Smooth muscle cell (in vitro differentiated cells): ENCODE data around the gene PASK. TPM values are rescaled to one million over a fixed set of nuclear protein-coding genes. Genes with fewer than 3 reads are reported as not detected.
"Not testable (repeated sequence)": the region's sequence is repeated elsewhere in the genome, so short reads cannot be mapped to it uniquely, and the experiment has no call there.

Experiments used
- DNase-seq: peaks from one replicate; lab custom pipeline; 2025; ENCODE audit not compliant: unreplicated experiment; lab: John Stamatoyannopoulos, UW
- H2AFZ ChIP-seq: fragments of 200-600 bp; sonication (generic); 2 replicates; pipeline ENCODE4 v1.6.0; 2016; ENCODE audit warnings: antibody characterized with exemption, low read depth, mild to moderate bottlenecking
- H3F3A ChIP-seq: fragments of 200-600 bp; sonication (generic); 2 replicates; pipeline ENCODE4 v1.6.0; 2017; ENCODE audit warnings: antibody characterized with exemption, low read depth
- H3K27ac ChIP-seq: fragments of 200-600 bp; sonication (generic); 2 replicates; pipeline ENCODE4 v1.5.1; 2016; ENCODE audit warnings: low read depth, mild to moderate bottlenecking
- H3K27me3 ChIP-seq: fragments of 200-600 bp; sonication (generic); 2 replicates; pipeline ENCODE4 v1.6.1; 2016; ENCODE audit warnings: low read depth, mild to moderate bottlenecking
- H3K36me3 ChIP-seq: fragments of 200-600 bp; sonication (generic); 2 replicates; pipeline ENCODE4 v1.5.1; 2016; ENCODE audit warnings: low read depth
- H3K4me1 ChIP-seq: fragments of 200-600 bp; sonication (generic); 2 replicates; pipeline ENCODE4 v1.5.1; 2016; ENCODE audit warnings: low read depth
- H3K4me2 ChIP-seq: fragments of 200-600 bp; sonication (generic); 2 replicates; pipeline ENCODE4 v1.6.0; 2016; ENCODE audit warnings: mild to moderate bottlenecking
- H3K4me3 ChIP-seq: fragments of 200-600 bp; sonication (generic); 2 replicates; pipeline ENCODE4 v1.5.1; 2016; ENCODE audit warnings: mild to moderate bottlenecking
- H3K79me2 ChIP-seq: fragments of 200-600 bp; sonication (generic); 2 replicates; pipeline ENCODE4 v1.6.0; 2016; ENCODE audit warnings: low read depth, mild to moderate bottlenecking
- H3K9ac ChIP-seq: fragments of 200-600 bp; sonication (generic); 2 replicates; pipeline ENCODE4 v1.6.0; 2016; ENCODE audit warnings: low read depth
- H3K9me3 ChIP-seq: fragments of 200-600 bp; sonication (generic); replicated peaks from 2 replicates; pipeline ENCODE4 v1.5.1; 2016; ENCODE audit warnings: low read depth
- H4K20me1 ChIP-seq: fragments of 200-600 bp; sonication (generic); 2 replicates; pipeline ENCODE4 v1.6.0; 2016; ENCODE audit warnings: low read depth
- WGBS: methylation state at CpG from one replicate; pipeline ENCODE4 v1.1.7; 2016; ENCODE audit warnings: low lambda C conversion rate; 5-methylcytosine and 5-hydroxymethylcytosine counted together
- polyA plus RNA-seq: library from polyadenylated mRNA; unstranded; fragments of >200 nt; fragmentation: Nextera tagmentation; extraction: Ambion mirVana; gene quantifications from 2 replicates; pipeline ENCODE4 v1.2.1, GENCODE V29; 2016
- total RNA-seq: library from RNA; depleted of rRNA; stranded (reverse); fragments of >200 nt; gene quantifications from 2 replicates; pipeline ENCODE4 v1.2.3, GENCODE V29; 2014
- TF ChIP-seq, protein P1 (sequence below): fragments of 200-600 bp; sonication (generic); IDR thresholded peaks from 2 replicates; pipeline ENCODE4 v1.5.1; 2017; ENCODE audit warnings: borderline replicate concordance, mild to moderate bottlenecking, antibody characterized with exemption; ENCODE audit not compliant: insufficient read depth, poor library complexity, severe bottlenecking

PASK gene
- total and polyA plus RNA-seq, 2 experiments from 2014 or later, result 2.6 TPM

DNA sequence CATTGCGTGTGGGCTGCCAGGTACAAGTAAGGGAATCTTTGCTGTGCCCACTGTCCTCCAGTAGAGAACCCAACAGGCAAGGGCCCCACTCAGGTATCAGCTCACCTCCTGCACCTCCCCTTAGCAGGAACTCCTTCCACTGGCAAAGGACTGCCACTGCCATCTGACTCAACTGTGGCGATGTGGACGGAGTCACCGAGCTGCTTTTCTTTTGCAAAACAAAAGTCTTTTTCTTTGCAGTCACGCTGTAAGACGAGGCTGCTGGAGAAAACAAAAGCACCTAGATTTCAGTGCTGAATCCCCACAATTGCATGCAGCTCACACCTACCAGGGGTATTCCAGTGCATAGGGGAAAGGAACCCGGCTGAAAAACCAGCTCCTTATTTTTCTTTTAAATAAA is 55.1 kb downstream of the PASK start:
- Histone ChIP-seq H3K4me2 (no peak overlapping the region), H2AFZ (no peak overlapping the region), H3F3A (no peaks in the 10 kb centered on the region), H3K27me3 (no peaks in the 10 kb centered on the region), H4K20me1 (peaks cover 19% of the 10 kb centered on the region), H3K79me2 (peaks cover 6% of the 10 kb centered on the region), H3K9ac (no peak overlapping the region), H3K4me3 (no peak overlapping the region), H3K9me3 (no peaks in the 10 kb centered on the region), H3K36me3 (peaks cover 18% of the 10 kb centered on the region), H3K27ac (no peak overlapping the region), H3K4me1 (no peaks in the 10 kb centered on the region)
- no peak for DNase-seq
- WGBS, result 90% methylated on average over 7 of the region's 7 CpGs
- TF ChIP-seq, protein P1, sequence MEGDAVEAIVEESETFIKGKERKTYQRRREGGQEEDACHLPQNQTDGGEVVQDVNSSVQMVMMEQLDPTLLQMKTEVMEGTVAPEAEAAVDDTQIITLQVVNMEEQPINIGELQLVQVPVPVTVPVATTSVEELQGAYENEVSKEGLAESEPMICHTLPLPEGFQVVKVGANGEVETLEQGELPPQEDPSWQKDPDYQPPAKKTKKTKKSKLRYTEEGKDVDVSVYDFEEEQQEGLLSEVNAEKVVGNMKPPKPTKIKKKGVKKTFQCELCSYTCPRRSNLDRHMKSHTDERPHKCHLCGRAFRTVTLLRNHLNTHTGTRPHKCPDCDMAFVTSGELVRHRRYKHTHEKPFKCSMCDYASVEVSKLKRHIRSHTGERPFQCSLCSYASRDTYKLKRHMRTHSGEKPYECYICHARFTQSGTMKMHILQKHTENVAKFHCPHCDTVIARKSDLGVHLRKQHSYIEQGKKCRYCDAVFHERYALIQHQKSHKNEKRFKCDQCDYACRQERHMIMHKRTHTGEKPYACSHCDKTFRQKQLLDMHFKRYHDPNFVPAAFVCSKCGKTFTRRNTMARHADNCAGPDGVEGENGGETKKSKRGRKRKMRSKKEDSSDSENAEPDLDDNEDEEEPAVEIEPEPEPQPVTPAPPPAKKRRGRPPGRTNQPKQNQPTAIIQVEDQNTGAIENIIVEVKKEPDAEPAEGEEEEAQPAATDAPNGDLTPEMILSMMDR, result no peak

DNA sequence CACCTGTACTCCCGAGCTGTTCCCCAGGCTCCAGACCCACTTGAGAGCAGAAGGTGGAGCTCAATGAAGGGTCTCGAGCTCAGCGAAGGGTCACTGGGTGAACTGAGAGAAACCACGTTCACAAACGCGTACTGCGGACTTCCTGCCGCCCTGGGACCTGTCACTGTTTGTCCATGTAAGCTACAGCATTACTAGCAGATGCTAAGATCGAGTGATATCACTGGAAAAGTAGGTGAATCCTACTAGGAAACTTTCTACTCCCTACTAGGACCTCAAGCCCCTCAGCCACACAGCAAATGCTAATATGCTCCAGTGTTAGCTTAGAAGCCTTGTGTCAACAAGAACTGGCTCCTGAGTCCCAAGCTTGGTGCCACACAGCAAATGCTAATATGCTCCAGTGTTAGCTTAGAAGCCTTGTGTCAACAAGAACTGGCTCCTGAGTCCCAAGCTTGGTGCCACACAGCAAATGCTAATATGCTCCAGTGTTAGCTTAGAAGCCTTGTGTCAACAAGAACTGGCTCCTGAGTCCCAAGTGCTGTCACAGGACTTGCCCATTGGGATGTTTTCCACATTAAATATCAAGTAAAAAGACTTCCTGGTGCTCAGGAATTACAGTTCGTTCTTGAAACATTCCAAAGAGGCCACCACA is 56.0 kb downstream of the PASK start:
- H2AFZ ChIP-seq, H3K9ac ChIP-seq, H3K4me1 ChIP-seq, H3F3A ChIP-seq, H3K79me2 ChIP-seq, H3K4me3 ChIP-seq, H3K27ac ChIP-seq, H3K9me3 ChIP-seq, H3K4me2 ChIP-seq, H3K27me3 ChIP-seq, DNase-seq: not testable (repeated sequence)
- Histone ChIP-seq H3K36me3 (peaks cover 18% of the 10 kb centered on the region), H4K20me1 (peaks cover 19% of the 10 kb centered on the region)
- WGBS, result 98% methylated on average over 10 of the region's 10 CpGs

DNA sequence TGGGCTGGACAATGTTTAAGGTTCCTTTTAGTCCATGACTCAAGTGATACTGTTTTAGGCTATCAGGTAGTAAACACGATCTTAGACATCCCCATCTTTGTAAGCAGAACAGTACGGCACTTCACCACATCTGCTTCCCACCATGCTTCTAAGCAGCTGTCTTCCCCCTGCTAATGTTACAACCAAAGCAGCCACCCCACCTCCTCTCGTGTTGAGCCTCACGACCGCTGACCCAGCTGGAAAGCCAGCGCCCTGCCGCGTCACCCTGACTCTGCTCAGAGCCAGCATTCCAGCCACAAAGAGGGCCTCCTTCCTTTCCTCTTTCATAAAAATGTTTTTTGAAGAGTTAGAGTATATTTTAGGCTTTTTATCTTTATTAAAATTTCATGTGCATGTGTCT is 56.6 kb downstream of the PASK start:
- H3K4me1 ChIP-seq, result no peaks in the 10 kb centered on the region
- 95% methylated on average over 8 of the region's 8 CpGs for WGBS
- H3K27me3 ChIP-seq, result no peaks in the 10 kb centered on the region
- H3K79me2 ChIP-seq, result peaks cover 6% of the 10 kb centered on the region
- no peak overlapping the region for H2AFZ ChIP-seq
- H3F3A ChIP-seq, result no peaks in the 10 kb centered on the region
- no peak for DNase-seq
- H3K36me3 ChIP-seq, result peaks cover 18% of the 10 kb centered on the region
- no peak overlapping the region for H3K27ac ChIP-seq
- no peak overlapping the region for H3K9ac ChIP-seq
- peaks cover 19% of the 10 kb centered on the region for H4K20me1 ChIP-seq
- TF ChIP-seq, protein P1, result no peak
- H3K4me2 ChIP-seq, result no peak overlapping the region
- H3K4me3 ChIP-seq, result no peak overlapping the region
- no peaks in the 10 kb centered on the region for H3K9me3 ChIP-seq

DNA sequence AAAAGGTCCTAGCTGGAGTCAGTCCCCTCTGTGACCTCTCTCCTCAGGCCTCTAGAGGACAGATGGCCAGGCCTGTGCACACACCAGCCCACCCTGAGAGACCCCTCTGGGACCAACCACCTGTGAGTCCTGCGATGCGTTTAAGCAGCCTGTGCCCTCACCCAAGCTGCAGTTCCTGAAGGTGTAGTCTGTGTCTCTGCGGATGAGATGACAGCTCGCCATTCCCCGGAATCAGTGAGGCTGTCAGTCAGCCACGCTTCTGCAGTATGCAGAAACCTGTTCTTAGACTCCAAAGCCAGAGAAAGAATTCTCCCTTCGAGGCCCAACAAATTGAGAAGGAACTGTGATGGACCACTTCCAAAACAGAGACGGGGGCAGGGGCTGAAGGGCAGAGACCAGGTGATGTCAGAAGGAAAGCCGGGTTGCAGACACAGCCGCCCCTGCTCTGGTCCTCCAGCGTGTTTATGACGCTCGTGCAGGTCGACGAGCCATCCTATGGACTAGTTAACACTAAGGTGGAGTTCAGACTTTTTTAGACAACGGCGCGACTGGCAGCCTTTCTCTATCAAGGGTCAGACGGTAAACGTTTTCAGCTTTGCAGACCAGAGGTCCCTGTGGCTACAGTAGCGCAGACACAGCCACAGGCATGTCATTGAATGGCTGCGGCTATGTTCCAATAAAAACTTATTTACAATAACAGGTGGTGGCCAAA is 57.4 kb downstream of the PASK start:
- WGBS, result 97% methylated on average over 22 of the region's 22 CpGs
- no peak overlapping the region for H3K9ac ChIP-seq
- no peaks in the 10 kb centered on the region for H3K4me1 ChIP-seq

More for the DNA sequence above, 57.4 kb downstream of the PASK start:
- TF ChIP-seq, protein P1, result no peak
- Histone ChIP-seq H3K36me3 (peaks cover 13% of the 10 kb centered on the region), H3K79me2 (peaks cover 6% of the 10 kb centered on the region), H3K4me2 (no peak overlapping the region), H3K4me3 (no peak overlapping the region), H3K9me3 (no peaks in the 10 kb centered on the region), H2AFZ (no peak overlapping the region), H3K27me3 (no peaks in the 10 kb centered on the region), H3F3A (no peaks in the 10 kb centered on the region), H4K20me1 (peaks cover 12% of the 10 kb centered on the region), H3K27ac (no peak overlapping the region)
- no peak for DNase-seq
